Limb (tissue), 2 donors: Measurements from ENCODE around the gene DCTN3.

Source experiments
- DNase-seq, 2 donors: peaks; one replicate each; pipeline ENCODE4 v3.0.0-alpha.2; 2016; ENCODE audit errors: extremely low spot score in 2 of 2

Gene DCTN3

GRCh38 chr9:34590381-34591247, 29.7 kb downstream of the DCTN3 start:
- no peak for DNase-seq

DNA sequence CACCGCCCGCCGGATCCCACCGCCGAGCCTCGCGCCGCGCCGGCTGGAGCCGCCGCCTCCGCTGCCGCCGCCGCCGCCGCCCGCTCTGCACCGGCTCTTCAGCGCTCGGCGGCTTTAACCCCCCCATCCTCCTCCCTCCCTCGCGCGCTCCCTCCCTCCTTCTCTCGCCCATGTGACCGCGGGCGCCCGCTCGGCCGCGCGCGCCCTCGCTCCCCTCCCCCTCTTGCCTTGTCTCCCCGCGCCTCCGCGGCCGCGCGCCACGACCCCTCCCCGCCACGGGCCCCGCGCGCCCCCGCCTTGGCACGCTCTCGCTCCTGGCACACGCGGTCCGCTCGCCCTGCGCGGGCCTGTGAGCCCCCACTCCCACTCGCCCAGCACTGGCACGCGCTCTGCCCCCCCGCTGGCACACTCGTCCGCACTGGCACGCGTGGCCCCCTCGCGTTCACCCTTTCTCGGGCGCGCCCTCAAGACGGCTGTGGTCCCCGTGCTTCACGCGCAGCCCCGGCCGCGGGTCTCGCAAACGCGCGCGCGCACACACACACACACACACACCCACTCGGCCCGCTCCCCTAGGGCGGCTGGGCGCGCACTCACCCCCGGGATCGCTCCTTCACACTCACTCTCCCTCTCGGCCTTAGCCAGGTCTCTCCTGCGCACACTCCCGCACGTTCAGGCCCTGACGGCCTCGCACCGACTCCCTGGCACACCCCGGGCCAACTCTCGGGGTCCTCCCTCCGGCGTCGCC, 30.5 kb downstream of the DCTN3 start, which contains the start of gene CNTFR:
TSS of gene CNTFR (minus strand) at position 89 of the 745 bp plus-strand sequence. CDS start 20,743 bp downstream, outside the sequence.
- peak in 1 of 2 donors; percentile 88 for DNase-seq

DNA sequence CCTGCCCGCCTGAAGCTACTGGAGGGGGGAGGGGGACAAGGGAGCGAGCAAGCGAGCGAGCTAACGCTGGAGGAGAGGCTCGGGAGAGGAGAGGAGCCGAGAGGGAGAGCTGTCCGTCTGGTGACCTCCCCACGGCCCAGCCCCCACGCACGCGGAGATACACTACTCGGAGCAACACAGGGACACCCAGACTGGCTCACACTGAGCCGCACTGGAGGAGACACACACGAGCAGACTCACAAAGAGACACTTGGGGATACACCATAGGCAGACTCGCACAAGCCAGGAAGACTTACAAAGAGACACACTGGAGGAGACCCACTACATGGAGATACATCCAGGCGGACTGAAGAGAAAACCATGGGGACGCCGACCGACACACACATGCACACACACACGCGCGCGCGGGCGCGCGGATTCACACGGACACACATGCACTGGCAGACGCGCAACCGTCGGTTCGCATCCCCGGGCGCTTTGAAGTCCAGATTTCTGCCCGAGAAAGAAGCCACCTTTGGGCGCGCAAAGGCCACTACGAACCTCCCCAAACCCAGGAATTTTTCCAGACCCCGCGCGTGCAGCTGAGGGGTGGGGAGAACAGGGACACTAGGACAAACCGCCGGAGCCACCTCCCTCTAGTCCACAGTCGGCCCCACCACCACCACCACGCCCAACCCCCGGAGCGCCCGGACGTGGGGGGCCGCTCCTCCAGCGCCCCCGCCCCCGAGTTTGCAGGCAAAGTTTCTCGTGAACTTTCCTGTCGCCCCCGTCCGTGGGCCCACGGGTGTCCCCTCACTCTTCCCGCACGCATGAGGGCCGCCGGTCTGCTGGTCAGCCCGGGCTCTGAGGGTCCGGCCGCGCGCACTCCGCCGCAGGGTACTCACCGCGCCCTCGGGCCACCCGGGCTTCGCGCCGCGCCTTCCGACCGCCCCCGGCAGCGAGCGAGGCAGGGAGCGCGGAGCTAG, 31.3 kb downstream of the DCTN3 start:
- peak in 1 of 2 donors; percentile 70 for DNase-seq

GRCh38 chr9:34587271-34587670, 33.0 kb downstream of the DCTN3 start:
- DNase-seq = no peak

- DNase-seq = no peak
Measured at GRCh38 chr9:34585946-34586669, 34.2 kb downstream of the DCTN3 start.

- no peak for DNase-seq
Measured at GRCh38 chr9:34584970-34585369, 35.3 kb downstream of the DCTN3 start.

- no peak for DNase-seq
Measured at GRCh38 chr9:34582787-34583186, 37.5 kb downstream of the DCTN3 start.

DNA sequence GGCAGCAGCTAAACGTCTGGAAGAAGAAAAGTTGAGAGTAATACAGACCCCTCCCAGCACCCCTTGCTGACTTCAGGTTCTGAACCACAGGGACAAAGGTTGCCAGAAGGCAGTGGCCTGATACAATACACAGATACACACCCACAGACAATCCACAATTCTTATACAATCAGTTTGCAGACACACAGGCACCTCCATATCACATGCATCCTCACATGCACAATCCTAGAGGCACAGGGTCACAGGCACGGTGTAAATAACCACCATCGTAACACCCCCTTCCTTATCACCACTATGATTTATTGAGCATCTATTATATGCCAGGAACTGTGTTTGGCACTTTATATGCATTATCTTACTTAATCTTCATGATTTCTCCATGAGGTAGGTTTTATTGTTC, 39.0 kb downstream of the DCTN3 start:
- no peak for DNase-seq

DNA sequence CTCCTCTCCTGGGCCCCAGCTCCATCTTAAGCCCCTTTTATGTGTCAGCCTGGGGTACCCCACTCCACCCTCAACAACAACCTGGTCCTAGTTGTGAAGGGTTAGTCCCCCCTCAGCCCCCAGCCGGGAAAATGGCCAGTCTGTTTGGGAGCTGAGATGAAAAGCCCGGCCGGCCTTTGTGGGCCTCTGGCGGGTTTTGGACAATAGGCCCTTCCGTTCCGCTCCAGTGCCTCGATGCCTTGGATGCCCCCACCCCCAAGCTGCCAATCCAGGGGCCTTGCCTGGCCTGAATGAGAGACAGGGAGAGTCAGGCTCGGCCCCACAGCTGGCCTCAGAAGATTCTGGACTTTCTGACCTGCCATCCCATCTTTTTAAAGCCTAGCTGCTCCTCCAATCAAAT, 39.9 kb downstream of the DCTN3 start:
- DNase-seq = no peak

GRCh38 chr9:34579808-34580163, 40.5 kb downstream of the DCTN3 start:
- DNase-seq = no peak

DNA sequence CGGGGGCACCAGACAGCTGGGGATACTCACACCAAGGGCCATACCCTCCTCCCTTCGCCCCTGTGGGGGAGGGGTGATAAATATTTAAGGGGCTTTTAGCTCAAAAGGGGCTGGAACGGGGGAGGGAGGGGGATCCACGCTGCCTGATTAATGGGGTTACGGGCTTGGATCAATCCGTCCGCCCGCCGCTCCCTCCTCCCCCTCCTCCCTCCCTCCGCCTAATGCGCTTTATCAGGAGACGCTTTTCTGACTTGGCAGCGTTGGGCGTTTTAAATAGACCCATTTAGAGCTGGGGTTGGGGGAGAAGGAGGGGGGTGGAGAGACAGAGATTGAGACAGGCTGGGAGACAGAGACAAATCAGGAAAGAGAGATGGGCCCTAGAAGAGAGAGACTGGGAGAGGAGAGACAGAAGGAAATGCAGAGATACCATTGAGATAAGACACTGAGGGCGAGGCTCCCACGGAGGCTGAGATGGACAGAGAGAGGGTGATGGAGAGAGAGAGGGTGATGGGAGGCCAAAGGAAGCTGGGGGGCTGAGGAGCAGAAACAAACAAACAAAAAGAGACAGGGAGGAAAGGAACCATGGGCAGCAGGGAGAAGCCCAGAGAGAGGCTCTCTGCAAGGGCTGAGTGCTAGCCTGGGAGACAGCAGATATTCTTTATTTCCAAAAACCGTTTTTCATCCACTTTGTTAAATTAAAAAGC, 41.0 kb downstream of the DCTN3 start:
- DNase-seq = peak in 1 of 2 donors; percentile 69

GRCh38 chr9:34578241-34579103, 41.8 kb downstream of the DCTN3 start:
- peak in 1 of 2 donors; percentile 71 for DNase-seq

GRCh38 chr9:34577400-34578240, 42.7 kb downstream of the DCTN3 start:
- DNase-seq = peak in 1 of 2 donors; percentile 86

DNA sequence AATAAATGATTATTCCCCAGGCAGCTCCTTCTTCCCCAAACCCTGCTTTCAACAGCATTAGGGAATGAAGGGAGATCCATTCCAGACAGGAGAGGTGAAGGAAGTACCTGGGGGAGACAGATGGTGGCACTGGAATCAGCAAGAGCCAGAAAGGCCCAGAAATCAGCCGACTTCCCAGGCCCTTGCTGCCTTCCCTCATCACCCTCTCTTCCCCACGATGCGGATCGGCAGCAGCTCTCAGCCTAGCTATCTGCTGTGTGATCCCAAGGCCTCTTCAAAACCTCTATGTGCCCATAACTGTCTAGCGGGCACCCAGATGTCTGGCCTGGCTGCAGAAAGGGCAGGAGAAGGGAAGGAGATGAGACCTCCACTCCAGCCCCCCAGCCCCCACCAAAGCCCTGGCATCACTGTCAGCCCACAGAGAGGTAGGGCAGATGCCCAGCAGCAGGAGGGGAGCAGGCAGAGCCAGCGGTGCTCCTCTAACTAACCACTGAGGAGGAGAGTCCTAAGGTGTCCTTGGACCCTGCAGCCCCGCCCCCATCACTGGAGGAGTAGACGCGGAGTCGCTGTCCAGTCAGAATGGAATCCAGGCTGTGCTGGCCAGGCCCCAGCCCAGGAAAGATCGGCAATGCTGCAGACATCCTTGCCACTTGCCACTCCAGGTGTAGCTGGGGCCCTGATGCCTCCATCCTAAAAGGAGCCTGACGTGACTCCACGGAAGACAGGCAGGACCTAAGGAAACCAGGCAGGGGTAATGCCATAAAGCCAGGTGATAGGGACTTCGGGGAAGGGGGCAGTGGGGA, 43.5 kb downstream of the DCTN3 start:
- DNase-seq = no peak

DNA sequence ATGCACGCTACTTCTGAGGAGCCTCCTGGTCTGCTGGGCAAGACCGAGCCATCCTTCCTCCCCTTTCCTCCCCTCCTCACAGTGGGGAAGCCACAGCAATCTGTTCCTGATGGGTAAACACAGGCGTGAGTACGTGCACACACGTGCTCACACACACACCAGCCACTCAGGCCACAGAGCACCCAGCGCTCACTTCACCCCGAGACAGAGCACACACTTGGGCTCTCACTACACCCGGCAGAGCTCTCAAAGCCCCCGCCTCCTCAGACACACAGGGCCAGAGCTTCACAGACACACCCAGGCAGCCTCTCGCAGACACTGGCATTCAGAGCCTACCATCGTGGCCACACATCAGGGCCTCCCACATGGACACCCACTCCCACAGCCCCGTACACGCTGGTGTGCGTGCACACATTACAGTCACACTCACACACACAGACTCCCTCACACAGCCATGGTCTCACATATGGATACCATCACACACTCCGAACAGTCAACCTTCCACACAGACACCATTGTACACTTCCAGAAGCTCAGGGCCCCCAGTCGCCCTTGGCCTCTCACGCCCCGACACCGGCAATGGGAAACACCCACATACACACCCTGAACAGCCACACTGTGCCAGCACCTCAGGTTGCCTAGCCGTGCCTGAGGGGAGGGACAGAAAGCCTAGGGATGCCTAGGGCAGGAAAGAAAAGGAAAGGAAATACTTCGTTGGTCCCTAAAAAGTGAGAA, 44.3 kb downstream of the DCTN3 start:
- DNase-seq = no peak

- no peak for DNase-seq
Measured at GRCh38 chr9:34575241-34575640, 45.1 kb downstream of the DCTN3 start.

- no peak for DNase-seq
Measured at GRCh38 chr9:34574571-34574970, 45.7 kb downstream of the DCTN3 start.
